Type B pancreatic cell (in vitro differentiated cells): ENCODE data around the gene CEP85L. TPM values are rescaled to one million over a fixed set of nuclear protein-coding genes. Genes with fewer than 3 reads are reported as not detected.

Source experiments
- DNase-seq: peaks from one replicate; pipeline ENCODE4 v3.0.0; 2021; ENCODE audit warnings: mixed read lengths; ENCODE audit not compliant: unreplicated experiment; ENCODE audit errors: extremely low spot score
- H3K27ac Mint-ChIP-seq: 2 replicates; pipeline ENCODE4 v1.8.0; 2021; ENCODE audit warnings: mild to moderate bottlenecking, mixed read lengths
- H3K27me3 Mint-ChIP-seq: 2 replicates; pipeline ENCODE4 v1.8.0; 2021; ENCODE audit warnings: mixed read lengths
- H3K36me3 Mint-ChIP-seq: 2 replicates; pipeline ENCODE4 v1.8.0; 2021; ENCODE audit warnings: mixed read lengths
- H3K4me1 Mint-ChIP-seq: one replicate; pipeline ENCODE4 v1.8.0; 2021; ENCODE audit warnings: mixed read lengths; ENCODE audit not compliant: unreplicated experiment
- H3K4me3 Mint-ChIP-seq: 2 replicates; pipeline ENCODE4 v1.8.0; 2021; ENCODE audit warnings: mild to moderate bottlenecking, mixed read lengths
- H3K9me3 Mint-ChIP-seq: 2 replicates; pipeline ENCODE4 v1.8.0; 2021; ENCODE audit warnings: mixed read lengths
- total RNA-seq: library from RNA; stranded (reverse); gene quantifications from 2 replicates; pipeline ENCODE4 v1.2.1, GENCODE V29; 2021; ENCODE audit warnings: low replicate concordance
- TF ChIP-seq, protein P1 (sequence below): fragments of 200-600 bp; sonication (generic); conservative IDR thresholded peaks from 2 replicates; pipeline ENCODE4 v1.5.0; 2021; ENCODE audit warnings: antibody characterized with exemption, mild to moderate bottlenecking

Gene CEP85L
- total RNA-seq, 1 donor from 2014 or later = 16.1 TPM

GRCh38 chr6:118659513-118660217, 8.3 kb upstream of the CEP85L start:
- Mint-ChIP-seq H3K27me3 (peaks cover 4% of the 10 kb centered on the region), H3K9me3 (no peaks in the 10 kb centered on the region), H3K27ac (no peak overlapping the region), H3K4me3 (no peak overlapping the region), H3K4me1 (peaks cover 13% of the 10 kb centered on the region), H3K36me3 (no peaks in the 10 kb centered on the region)
- DNase-seq = no peak
- TF ChIP-seq, protein P1, sequence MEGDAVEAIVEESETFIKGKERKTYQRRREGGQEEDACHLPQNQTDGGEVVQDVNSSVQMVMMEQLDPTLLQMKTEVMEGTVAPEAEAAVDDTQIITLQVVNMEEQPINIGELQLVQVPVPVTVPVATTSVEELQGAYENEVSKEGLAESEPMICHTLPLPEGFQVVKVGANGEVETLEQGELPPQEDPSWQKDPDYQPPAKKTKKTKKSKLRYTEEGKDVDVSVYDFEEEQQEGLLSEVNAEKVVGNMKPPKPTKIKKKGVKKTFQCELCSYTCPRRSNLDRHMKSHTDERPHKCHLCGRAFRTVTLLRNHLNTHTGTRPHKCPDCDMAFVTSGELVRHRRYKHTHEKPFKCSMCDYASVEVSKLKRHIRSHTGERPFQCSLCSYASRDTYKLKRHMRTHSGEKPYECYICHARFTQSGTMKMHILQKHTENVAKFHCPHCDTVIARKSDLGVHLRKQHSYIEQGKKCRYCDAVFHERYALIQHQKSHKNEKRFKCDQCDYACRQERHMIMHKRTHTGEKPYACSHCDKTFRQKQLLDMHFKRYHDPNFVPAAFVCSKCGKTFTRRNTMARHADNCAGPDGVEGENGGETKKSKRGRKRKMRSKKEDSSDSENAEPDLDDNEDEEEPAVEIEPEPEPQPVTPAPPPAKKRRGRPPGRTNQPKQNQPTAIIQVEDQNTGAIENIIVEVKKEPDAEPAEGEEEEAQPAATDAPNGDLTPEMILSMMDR = no peak

GRCh38 chr6:118656847-118657451, 5.6 kb upstream of the CEP85L start:
- Mint-ChIP-seq H3K36me3 (no peaks in the 10 kb centered on the region), H3K4me3 (no peak overlapping the region), H3K27ac (no peak overlapping the region), H3K27me3 (peaks cover 4% of the 10 kb centered on the region), H3K9me3 (no peaks in the 10 kb centered on the region), H3K4me1 (peaks cover 13% of the 10 kb centered on the region)
- no peak for DNase-seq
- TF ChIP-seq, protein P1 = no peak

- Mint-ChIP-seq H3K4me3 (peak overlapping the region; percentile 91), H3K27ac (peak overlapping the region; percentile 78), H3K9me3 (no peaks in the 10 kb centered on the region), H3K36me3 (no peaks in the 10 kb centered on the region), H3K27me3 (peaks cover 4% of the 10 kb centered on the region), H3K4me1 (peaks cover 5% of the 10 kb centered on the region)
- TF ChIP-seq, protein P1 = no peak
- no peak for DNase-seq
These were observed 742 bp upstream of the CEP85L start for GRCh38 chr6:118652051-118652615.

- peak; percentile 73 for DNase-seq
- Mint-ChIP-seq H3K4me1 (peaks cover 10% of the 10 kb centered on the region), H3K36me3 (peaks cover 4% of the 10 kb centered on the region), H3K4me3 (peak overlapping the region; percentile 92), H3K27ac (no peak overlapping the region), H3K9me3 (peaks cover 4% of the 10 kb centered on the region), H3K27me3 (no peaks in the 10 kb centered on the region)
- TF ChIP-seq, protein P1 = peak; percentile 52
These were observed 659 bp downstream of the CEP85L start for GRCh38 chr6:118650582-118651281.

DNA sequence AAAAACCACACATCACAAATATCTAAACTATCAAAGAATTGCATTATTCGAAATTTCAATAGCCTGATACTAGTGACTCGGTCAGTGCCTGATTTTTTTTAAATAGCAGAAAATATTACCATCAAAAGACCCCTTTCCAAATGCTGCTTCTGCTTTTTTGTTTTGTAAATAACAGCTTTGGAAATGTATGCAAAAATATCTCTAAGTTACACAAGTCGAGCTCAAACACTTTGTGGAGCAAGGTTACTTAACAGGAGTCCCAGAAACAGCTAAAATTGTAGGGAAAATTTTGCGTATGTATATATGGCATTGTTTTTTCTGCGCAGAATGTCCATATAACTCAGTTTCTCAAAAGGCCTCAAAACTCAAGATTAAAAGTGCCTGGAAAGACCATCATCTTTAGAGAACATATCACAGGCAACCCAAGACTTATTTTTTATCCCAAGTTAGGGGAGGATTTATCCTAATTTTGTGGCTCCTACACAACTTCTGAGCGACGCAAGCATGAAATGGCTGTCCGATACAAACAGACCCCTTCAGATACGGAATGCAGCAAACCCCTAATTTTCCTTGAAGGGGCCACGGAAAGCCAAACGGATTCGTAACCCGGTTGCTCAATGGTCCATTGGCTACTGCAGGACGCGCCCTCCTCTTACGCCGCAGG, 1.3 kb downstream of the CEP85L start:
- peaks cover 4% of the 10 kb centered on the region for H3K36me3 Mint-ChIP-seq
- TF ChIP-seq, protein P1 = no peak
- peaks cover 14% of the 10 kb centered on the region for H3K4me1 Mint-ChIP-seq
- H3K27me3 Mint-ChIP-seq = no peaks in the 10 kb centered on the region
- peaks cover 4% of the 10 kb centered on the region for H3K9me3 Mint-ChIP-seq
- peak overlapping the region; percentile 92 for H3K4me3 Mint-ChIP-seq
- no peak for DNase-seq
- peak overlapping the region; percentile 75 for H3K27ac Mint-ChIP-seq
